ENCODE results near the gene RBM19.

The RBM19 gene

GRCh38 chr12:113850309-113851056 is 115.6 kb downstream of the RBM19 start:
- no peak overlapping the region for H3K9ac ChIP-seq (ENCODE audit: low read length)
- H3K27ac ChIP-seq (ENCODE audit: low read depth, low read length): peak overlapping the region; percentile 13; the same call in 1 of the 2 replicates
- no peaks in the 10 kb centered on the region for H3K9me3 ChIP-seq (ENCODE audit: control insufficient read depth, insufficient read depth, low read depth, low read length)
- no peaks in the 10 kb centered on the region for H3K36me3 ChIP-seq (ENCODE audit: control insufficient read depth, insufficient read depth, low read length)
- H3K4me3 ChIP-seq (ENCODE audit: low read depth, low read length): no peak overlapping the region
- H3K27me3 ChIP-seq (ENCODE audit: control insufficient read depth, insufficient read depth, low read length): no peaks in the 10 kb centered on the region
- H3K4me1 ChIP-seq (ENCODE audit: control insufficient read depth, insufficient read depth, low read length): no peaks in the 10 kb centered on the region

- no peak overlapping the region for H3K9ac ChIP-seq (ENCODE audit: low read length)
- no peaks in the 10 kb centered on the region for H3K27me3 ChIP-seq (ENCODE audit: control insufficient read depth, insufficient read depth, low read length)
- H3K4me1 ChIP-seq (ENCODE audit: control insufficient read depth, insufficient read depth, low read length): peaks cover 4% of the 10 kb centered on the region; the same call in 1 of the 2 replicates
- H3K36me3 ChIP-seq (ENCODE audit: control insufficient read depth, insufficient read depth, low read length): peaks cover 11% of the 10 kb centered on the region
- no peak overlapping the region for H3K27ac ChIP-seq (ENCODE audit: low read depth, low read length)
- H3K9me3 ChIP-seq (ENCODE audit: control insufficient read depth, insufficient read depth, low read depth, low read length): no peaks in the 10 kb centered on the region
- no peak overlapping the region for H3K4me3 ChIP-seq (ENCODE audit: low read depth, low read length)
Observed at GRCh38 chr12:113847856-113848255, 118.3 kb downstream of the RBM19 start.

GRCh38 chr12:113846883-113847755 is 119.0 kb downstream of the RBM19 start:
- no peaks in the 10 kb centered on the region for H3K27me3 ChIP-seq (ENCODE audit: control insufficient read depth, insufficient read depth, low read length)
- peaks cover 4% of the 10 kb centered on the region; the same call in 1 of the 2 replicates for H3K4me1 ChIP-seq (ENCODE audit: control insufficient read depth, insufficient read depth, low read length)
- H3K36me3 ChIP-seq (ENCODE audit: control insufficient read depth, insufficient read depth, low read length): peaks cover 13% of the 10 kb centered on the region
- H3K9ac ChIP-seq (ENCODE audit: low read length): no peak overlapping the region
- no peaks in the 10 kb centered on the region for H3K9me3 ChIP-seq (ENCODE audit: control insufficient read depth, insufficient read depth, low read depth, low read length)
- no peak overlapping the region for H3K27ac ChIP-seq (ENCODE audit: low read depth, low read length)
- no peak overlapping the region for H3K4me3 ChIP-seq (ENCODE audit: low read depth, low read length)

- Histone ChIP-seq H3K4me3 (ENCODE audit: low read depth, low read length) (no peak overlapping the region), H3K9me3 (ENCODE audit: control insufficient read depth, insufficient read depth, low read depth, low read length) (no peaks in the 10 kb centered on the region), H3K4me1 (ENCODE audit: control insufficient read depth, insufficient read depth, low read length) (peaks cover 4% of the 10 kb centered on the region; the same call in 1 of the 2 replicates), H3K36me3 (ENCODE audit: control insufficient read depth, insufficient read depth, low read length) (peaks cover 13% of the 10 kb centered on the region), H3K9ac (ENCODE audit: low read length) (no peak overlapping the region), H3K27me3 (ENCODE audit: control insufficient read depth, insufficient read depth, low read length) (no peaks in the 10 kb centered on the region), H3K27ac (ENCODE audit: low read depth, low read length) (no peak overlapping the region)
Observed at GRCh38 chr12:113845900-113846674, 120.0 kb downstream of the RBM19 start.

DNA sequence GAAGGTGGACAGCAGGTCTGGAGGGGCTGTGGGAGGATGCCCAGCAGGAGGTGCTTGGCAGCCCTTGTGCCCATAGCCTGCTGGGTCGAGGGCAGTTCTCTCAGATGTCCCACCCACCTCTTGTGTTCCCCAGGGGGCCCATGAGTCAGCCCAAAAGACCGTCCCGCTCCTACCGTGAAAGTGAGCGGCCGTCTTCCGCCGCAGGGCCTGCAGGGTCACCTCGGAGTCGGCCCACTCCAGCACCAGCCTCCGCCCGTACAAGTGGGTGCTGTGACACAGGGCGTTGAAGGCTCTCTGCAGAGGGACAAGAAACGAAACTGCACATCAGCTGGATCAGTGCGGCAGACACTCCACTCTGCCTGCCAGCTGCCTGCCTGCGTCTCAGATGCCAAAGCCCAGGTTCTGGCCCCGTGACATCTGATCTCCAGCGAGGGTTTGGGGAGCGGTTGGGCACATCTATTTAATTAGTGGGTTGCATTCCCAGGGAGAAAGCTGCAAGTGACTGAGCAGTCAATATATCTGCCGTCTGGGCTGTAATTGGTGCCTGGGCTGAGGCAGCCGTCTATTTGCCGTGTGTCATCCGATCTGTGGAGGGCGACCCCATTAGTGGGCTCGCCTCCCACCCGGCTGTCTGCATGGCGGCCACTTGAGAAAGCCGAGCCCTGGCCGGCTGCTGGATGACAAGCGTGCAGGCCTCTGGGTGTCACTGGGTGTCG is 121.5 kb downstream of the RBM19 start:
- no peaks in the 10 kb centered on the region for H3K27me3 ChIP-seq (ENCODE audit: control insufficient read depth, insufficient read depth, low read length)
- no peak overlapping the region for H3K9ac ChIP-seq (ENCODE audit: low read length)
- no peaks in the 10 kb centered on the region for H3K9me3 ChIP-seq (ENCODE audit: control insufficient read depth, insufficient read depth, low read depth, low read length)
- no peak overlapping the region for H3K4me3 ChIP-seq (ENCODE audit: low read depth, low read length)
- H3K36me3 ChIP-seq (ENCODE audit: control insufficient read depth, insufficient read depth, low read length): peaks cover 13% of the 10 kb centered on the region
- peaks cover 4% of the 10 kb centered on the region; the same call in 1 of the 2 replicates for H3K4me1 ChIP-seq (ENCODE audit: control insufficient read depth, insufficient read depth, low read length)
- no peak overlapping the region for H3K27ac ChIP-seq (ENCODE audit: low read depth, low read length)

DNA sequence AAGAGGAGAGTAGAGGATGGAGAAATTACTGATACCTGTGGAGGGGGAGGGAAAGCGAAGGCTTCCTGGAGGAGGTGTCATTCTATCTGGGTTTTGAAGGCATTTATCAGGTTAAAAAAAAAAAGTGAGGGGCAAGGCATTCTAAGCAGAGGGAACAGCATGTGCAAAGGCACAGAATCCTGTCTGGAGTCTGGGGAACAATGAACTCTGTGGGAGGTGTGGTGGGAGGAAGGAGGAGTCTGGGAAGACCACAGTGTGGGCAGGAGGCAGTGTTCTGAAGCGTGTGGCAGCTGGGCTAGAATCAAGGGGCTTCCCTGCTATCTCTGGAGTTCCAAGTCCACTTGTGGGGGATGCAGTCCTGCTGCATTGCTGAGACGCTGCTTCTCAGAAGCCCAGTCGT is 123.4 kb downstream of the RBM19 start:
- Histone ChIP-seq H3K4me1 (ENCODE audit: control insufficient read depth, insufficient read depth, low read length) (peaks cover 4% of the 10 kb centered on the region; the same call in 1 of the 2 replicates), H3K27ac (ENCODE audit: low read depth, low read length) (no peak overlapping the region), H3K4me3 (ENCODE audit: low read depth, low read length) (no peak overlapping the region), H3K9ac (ENCODE audit: low read length) (no peak overlapping the region), H3K27me3 (ENCODE audit: control insufficient read depth, insufficient read depth, low read length) (no peaks in the 10 kb centered on the region), H3K9me3 (ENCODE audit: control insufficient read depth, insufficient read depth, low read depth, low read length) (no peaks in the 10 kb centered on the region), H3K36me3 (ENCODE audit: control insufficient read depth, insufficient read depth, low read length) (peaks cover 13% of the 10 kb centered on the region)

DNA sequence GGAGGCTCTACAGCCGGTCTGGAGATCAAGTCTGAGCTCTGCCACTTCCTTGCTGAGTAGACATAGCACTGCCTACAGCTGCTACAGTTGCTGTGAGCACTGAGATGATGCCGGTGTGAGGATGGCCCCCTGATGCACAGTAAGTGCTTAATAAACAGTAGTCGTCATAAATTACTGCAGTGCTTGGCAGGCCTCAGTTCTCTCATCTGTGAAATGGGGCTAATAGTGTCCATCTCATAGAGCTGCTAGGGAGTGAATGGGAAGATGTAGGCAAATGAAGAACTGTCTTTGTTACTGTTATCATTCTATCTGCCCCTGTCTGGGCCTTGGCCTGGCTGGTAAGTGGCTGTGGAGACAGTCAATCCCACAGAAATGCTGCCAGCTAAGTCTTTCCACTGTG is 124.3 kb downstream of the RBM19 start:
- H3K9ac ChIP-seq (ENCODE audit: low read length): no peak overlapping the region
- H3K4me1 ChIP-seq (ENCODE audit: control insufficient read depth, insufficient read depth, low read length): peaks cover 4% of the 10 kb centered on the region; the same call in 1 of the 2 replicates
- no peak overlapping the region for H3K27ac ChIP-seq (ENCODE audit: low read depth, low read length)
- no peak overlapping the region for H3K4me3 ChIP-seq (ENCODE audit: low read depth, low read length)
- H3K27me3 ChIP-seq (ENCODE audit: control insufficient read depth, insufficient read depth, low read length): no peaks in the 10 kb centered on the region
- peaks cover 13% of the 10 kb centered on the region for H3K36me3 ChIP-seq (ENCODE audit: control insufficient read depth, insufficient read depth, low read length)
- no peaks in the 10 kb centered on the region for H3K9me3 ChIP-seq (ENCODE audit: control insufficient read depth, insufficient read depth, low read depth, low read length)

- Histone ChIP-seq H3K9me3 (ENCODE audit: control insufficient read depth, insufficient read depth, low read depth, low read length) (no peaks in the 10 kb centered on the region), H3K27ac (ENCODE audit: low read depth, low read length) (no peak overlapping the region), H3K9ac (ENCODE audit: low read length) (no peak overlapping the region), H3K27me3 (ENCODE audit: control insufficient read depth, insufficient read depth, low read length) (no peaks in the 10 kb centered on the region), H3K36me3 (ENCODE audit: control insufficient read depth, insufficient read depth, low read length) (peaks cover 13% of the 10 kb centered on the region), H3K4me1 (ENCODE audit: control insufficient read depth, insufficient read depth, low read length) (peaks cover 4% of the 10 kb centered on the region; the same call in 1 of the 2 replicates), H3K4me3 (ENCODE audit: low read depth, low read length) (no peak overlapping the region)
Observed at GRCh38 chr12:113840401-113841042, 125.6 kb downstream of the RBM19 start.

- Histone ChIP-seq H3K36me3 (ENCODE audit: control insufficient read depth, insufficient read depth, low read length) (peaks cover 10% of the 10 kb centered on the region), H3K9me3 (ENCODE audit: control insufficient read depth, insufficient read depth, low read depth, low read length) (no peaks in the 10 kb centered on the region), H3K9ac (ENCODE audit: low read length) (no peak overlapping the region), H3K27ac (ENCODE audit: low read depth, low read length) (no peak overlapping the region), H3K4me1 (ENCODE audit: control insufficient read depth, insufficient read depth, low read length) (no peaks in the 10 kb centered on the region), H3K27me3 (ENCODE audit: control insufficient read depth, insufficient read depth, low read length) (no peaks in the 10 kb centered on the region), H3K4me3 (ENCODE audit: low read depth, low read length) (no peak overlapping the region)
Observed at GRCh38 chr12:113838896-113839295, 127.2 kb downstream of the RBM19 start.
